NB4 (cell line): ENCODE results near the gene ERGIC1.

Experiments used
- CTCF ChIP-seq: IDR thresholded peaks from one replicate; pipeline ENCODE4 v1.5.1; 2012; ENCODE audit warnings: low read depth, low read length
- MAX ChIP-seq: IDR thresholded peaks from 2 replicates; pipeline ENCODE4 v1.6.1; 2011; ENCODE audit warnings: low read depth, low read length

GRCh38 chr5:172837640-172838039 lies 3.6 kb downstream of the ERGIC1 start:
- TF ChIP-seq MAX (no peak), CTCF (no peak)
